IgD-negative memory B cell (primary cell): ENCODE data around the gene PDZRN4. TPM values are rescaled to one million over a fixed set of nuclear protein-coding genes. Genes with fewer than 3 reads are reported as not detected.
A peak's percentile ranks its signal among the peaks of the same experiment; 100 is the strongest.

Source experiments
- H3K27ac Mint-ChIP-seq, 3 donors: one replicate each; pipeline ENCODE4 v1.8.0; 2020 to 2022; ENCODE audit warnings: mild to moderate bottlenecking in 3 of 3, mixed read lengths in 3 of 3, moderate library complexity in 1 of 3
- H3K27me3 Mint-ChIP-seq: one replicate; pipeline ENCODE4 v1.8.0; 2021; ENCODE audit warnings: mixed read lengths
- H3K36me3 Mint-ChIP-seq: one replicate; pipeline ENCODE4 v1.8.0; 2020; ENCODE audit warnings: mild to moderate bottlenecking, mixed read lengths
- H3K4me1 Mint-ChIP-seq, 3 donors: one replicate each; pipeline ENCODE4 v1.8.0; 2020 to 2022; ENCODE audit warnings: mixed read lengths in 3 of 3, mild to moderate bottlenecking in 1 of 3
- H3K4me3 Mint-ChIP-seq, 4 donors: one replicate each; pipeline ENCODE4 v1.8.0; 2020 to 2022; ENCODE audit warnings: mild to moderate bottlenecking in 4 of 4, mixed read lengths in 4 of 4, moderate library complexity in 3 of 4
- H3K9me3 Mint-ChIP-seq, 3 donors: one replicate each; pipeline ENCODE4 v1.8.0; 2020 to 2021; ENCODE audit warnings: mixed read lengths in 3 of 3, mild to moderate bottlenecking in 1 of 3
- polyA plus RNA-seq: library from polyadenylated mRNA; unstranded; fragments of 300-500 nt; fragmentation: Illumina TruSeq; gene quantifications from one replicate; pipeline ENCODE4 v1.2.3, GENCODE V29; 2021

Gene PDZRN4
- polyA plus RNA-seq, 1 donor from 2014 or later, result not detected

DNA sequence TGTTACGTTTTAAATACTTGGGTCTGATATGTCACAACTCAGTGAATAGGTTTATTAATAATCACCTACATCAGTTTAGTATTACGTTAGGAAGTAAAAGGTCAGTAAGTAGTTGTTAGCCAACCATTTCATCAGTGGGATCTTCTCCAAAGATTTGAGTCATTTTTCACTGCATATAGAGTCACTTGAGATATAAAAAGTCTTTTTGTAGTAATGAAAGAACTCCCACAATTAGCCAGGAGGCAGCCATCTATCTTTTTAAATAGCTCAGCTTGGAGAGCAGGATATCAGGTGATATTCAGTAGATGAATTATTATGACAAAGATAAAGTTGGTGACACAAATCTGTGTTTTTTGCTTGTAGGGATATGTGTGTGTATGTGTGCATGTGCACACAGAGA lies 309.3 kb downstream of the PDZRN4 start:
- Mint-ChIP-seq H3K4me3 (no peak overlapping the region), H3K27ac (no peak overlapping the region), H3K36me3 (no peaks in the 10 kb centered on the region), H3K9me3 (no peaks in the 10 kb centered on the region), H3K4me1 (no peaks in the 10 kb centered on the region), H3K27me3 (no peaks in the 10 kb centered on the region)

DNA sequence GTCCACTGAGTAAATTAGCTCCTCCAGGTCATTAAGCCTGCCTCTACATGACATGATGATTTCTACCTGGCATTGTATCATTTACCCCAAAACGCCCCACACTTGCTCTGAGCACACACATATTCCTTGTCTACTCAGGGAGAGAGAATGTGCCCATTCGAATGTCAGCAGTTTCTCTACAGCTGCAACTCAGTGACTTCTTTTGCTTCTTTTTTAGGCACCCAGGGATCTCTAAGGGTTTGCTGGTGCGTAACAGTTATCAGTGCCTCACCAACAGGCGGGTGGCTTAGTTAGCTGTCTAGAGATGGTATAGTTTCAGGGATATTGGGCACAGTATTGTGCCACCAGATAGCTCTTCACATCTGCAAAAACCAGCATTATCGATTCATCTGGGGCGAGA lies 316.9 kb downstream of the PDZRN4 start:
- H3K27ac Mint-ChIP-seq, result no peak overlapping the region
- peaks cover 1% of the 10 kb centered on the region for H3K27me3 Mint-ChIP-seq
- H3K4me1 Mint-ChIP-seq, result peaks cover 0 to 2% (median 2%) of the 10 kb centered on the region in 3 donors
- H3K9me3 Mint-ChIP-seq, result no peaks in the 10 kb centered on the region
- H3K36me3 Mint-ChIP-seq, result no peaks in the 10 kb centered on the region
- H3K4me3 Mint-ChIP-seq, result no peak overlapping the region

DNA sequence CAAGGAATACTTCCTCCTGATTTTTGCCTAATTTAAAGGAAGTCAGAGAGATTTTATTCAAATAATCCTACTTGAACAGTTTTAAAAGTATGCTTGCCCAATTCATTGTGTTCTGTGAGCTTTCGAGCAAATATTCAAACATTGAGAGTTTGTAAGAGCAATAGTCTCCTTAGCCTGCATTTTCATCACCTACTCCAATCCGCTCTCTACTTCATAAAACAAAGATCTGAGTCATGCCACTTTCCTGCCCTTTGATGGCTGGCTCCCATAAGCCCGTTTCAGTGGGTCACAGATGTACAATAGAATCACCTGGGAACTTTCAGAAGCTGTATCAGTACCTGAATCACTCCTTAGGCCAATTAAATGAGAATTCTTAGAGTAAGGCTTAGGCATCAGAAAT lies 319.2 kb downstream of the PDZRN4 start:
- Mint-ChIP-seq H3K4me3 (no peak overlapping the region), H3K27ac (no peak overlapping the region), H3K9me3 (no peaks in the 10 kb centered on the region), H3K4me1 (peaks cover 4 to 8% (median 5%) of the 10 kb centered on the region in 3 donors), H3K27me3 (peaks cover 1% of the 10 kb centered on the region), H3K36me3 (no peaks in the 10 kb centered on the region)

DNA sequence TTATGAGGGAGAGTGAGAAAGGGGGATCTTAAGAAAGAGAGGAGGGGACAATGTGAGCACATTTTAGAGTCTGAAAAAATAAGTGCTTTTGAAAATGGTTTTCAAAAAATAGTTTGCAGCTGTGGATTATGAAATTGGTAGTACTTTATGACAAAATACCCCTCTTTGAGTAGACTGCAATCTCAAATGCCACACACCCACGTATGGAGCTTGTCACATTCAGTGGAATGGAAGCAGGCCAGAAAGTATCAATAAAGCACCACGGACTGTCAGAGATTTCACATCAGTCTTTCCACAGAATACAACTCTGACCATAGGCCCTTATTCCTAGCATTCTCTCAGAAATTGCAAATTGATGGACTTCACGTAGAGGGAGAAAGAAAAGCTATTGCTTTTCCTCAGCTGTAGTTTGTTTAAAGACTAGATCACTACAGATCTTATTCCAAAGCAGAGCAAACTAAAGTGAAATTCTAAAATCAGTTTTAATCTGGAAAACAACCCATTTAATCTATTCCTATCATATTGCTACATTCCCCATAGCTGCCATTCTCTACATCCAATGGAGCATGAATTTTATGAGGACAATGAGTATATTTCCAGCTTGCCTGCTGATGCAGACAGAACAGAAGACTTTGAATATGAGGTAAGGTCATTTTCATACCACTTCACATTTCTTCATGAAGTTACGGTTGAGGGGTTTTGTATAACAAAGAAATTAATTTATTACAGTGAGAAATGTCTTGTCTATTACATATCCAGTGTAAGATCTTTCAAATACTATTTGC lies 321.3 kb downstream of the PDZRN4 start:
- Mint-ChIP-seq H3K4me3 (no peak overlapping the region), H3K27me3 (peaks cover 1% of the 10 kb centered on the region), H3K36me3 (no peaks in the 10 kb centered on the region)

DNA sequence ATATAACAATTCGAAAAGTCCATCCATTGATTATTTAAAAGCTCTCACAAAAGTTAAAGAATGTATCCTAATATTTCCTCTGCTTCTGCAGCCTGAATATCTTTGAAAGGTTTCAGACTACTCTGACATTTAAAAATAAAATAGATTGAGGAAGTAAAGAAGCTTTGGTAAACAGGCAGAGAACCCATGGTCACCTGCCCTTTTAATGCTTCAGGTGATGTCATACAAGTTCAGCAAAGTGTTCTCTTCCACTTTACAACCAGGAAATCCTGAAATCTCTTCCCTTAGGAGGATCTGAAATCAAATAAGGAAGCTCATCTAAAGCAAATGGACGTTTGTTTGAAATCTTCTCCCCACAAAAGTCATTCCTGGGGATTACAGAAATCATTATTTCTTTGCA lies 322.4 kb downstream of the PDZRN4 start:
- Mint-ChIP-seq H3K27ac (no peak overlapping the region), H3K9me3 (no peaks in the 10 kb centered on the region), H3K36me3 (no peaks in the 10 kb centered on the region), H3K27me3 (peaks cover 1% of the 10 kb centered on the region), H3K4me1 (peaks cover 4 to 9% (median 5%) of the 10 kb centered on the region in 3 donors), H3K4me3 (peak overlapping the region in 2 of 4 donors; percentile 5 to 7)

More for the DNA sequence above, 321.3 kb downstream of the PDZRN4 start:
- Mint-ChIP-seq H3K4me1 (peaks cover 4 to 9% (median 5%) of the 10 kb centered on the region in 3 donors), H3K9me3 (no peaks in the 10 kb centered on the region), H3K27ac (no peak overlapping the region)

DNA sequence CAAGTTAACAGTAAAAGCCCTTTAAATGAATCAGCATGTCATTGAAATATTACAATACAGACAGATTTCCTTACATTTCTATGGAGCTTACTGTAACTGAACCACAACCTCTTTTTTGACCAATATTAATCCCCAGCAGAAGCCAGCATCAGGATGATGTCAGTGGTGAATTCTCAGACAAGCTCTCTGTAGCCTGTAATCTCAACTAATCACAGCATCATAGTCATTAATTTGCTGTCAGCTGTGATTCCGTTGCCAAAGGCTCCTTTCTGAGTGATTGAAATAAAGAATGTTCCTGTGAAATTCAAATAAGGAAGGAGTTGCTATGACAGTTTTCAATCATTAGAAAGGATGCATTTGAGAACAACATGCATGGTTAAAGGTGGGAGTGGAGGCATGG lies 323.1 kb downstream of the PDZRN4 start:
- no peaks in the 10 kb centered on the region for H3K36me3 Mint-ChIP-seq
- no peaks in the 10 kb centered on the region for H3K9me3 Mint-ChIP-seq
- peaks cover 1% of the 10 kb centered on the region for H3K27me3 Mint-ChIP-seq
- H3K4me3 Mint-ChIP-seq, result no peak overlapping the region
- no peak overlapping the region for H3K27ac Mint-ChIP-seq
- peaks cover 4 to 9% (median 5%) of the 10 kb centered on the region in 3 donors for H3K4me1 Mint-ChIP-seq

DNA sequence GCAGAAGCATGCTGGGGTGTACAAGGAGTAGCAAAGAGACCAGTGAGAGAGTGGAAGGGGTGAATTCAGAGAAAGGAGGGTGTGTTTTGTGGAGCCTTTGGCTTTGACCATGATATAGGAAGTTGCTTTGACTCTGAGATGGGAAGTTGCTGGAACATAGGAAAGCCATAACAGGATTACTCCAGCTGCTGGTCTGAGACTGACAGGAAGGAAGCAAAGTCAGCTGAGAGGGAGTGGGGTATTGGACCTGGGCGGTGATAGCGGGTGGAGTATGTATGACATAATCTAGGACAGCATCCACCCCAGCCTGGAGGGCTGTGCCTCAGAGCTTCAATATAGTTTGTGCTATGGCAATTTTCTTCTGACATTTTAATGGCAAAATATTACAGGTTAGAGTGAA lies 324.4 kb downstream of the PDZRN4 start:
- Mint-ChIP-seq H3K4me1 (peaks cover 4 to 9% (median 5%) of the 10 kb centered on the region in 3 donors), H3K4me3 (no peak overlapping the region), H3K27ac (no peak overlapping the region), H3K27me3 (no peaks in the 10 kb centered on the region), H3K36me3 (no peaks in the 10 kb centered on the region), H3K9me3 (no peaks in the 10 kb centered on the region)

DNA sequence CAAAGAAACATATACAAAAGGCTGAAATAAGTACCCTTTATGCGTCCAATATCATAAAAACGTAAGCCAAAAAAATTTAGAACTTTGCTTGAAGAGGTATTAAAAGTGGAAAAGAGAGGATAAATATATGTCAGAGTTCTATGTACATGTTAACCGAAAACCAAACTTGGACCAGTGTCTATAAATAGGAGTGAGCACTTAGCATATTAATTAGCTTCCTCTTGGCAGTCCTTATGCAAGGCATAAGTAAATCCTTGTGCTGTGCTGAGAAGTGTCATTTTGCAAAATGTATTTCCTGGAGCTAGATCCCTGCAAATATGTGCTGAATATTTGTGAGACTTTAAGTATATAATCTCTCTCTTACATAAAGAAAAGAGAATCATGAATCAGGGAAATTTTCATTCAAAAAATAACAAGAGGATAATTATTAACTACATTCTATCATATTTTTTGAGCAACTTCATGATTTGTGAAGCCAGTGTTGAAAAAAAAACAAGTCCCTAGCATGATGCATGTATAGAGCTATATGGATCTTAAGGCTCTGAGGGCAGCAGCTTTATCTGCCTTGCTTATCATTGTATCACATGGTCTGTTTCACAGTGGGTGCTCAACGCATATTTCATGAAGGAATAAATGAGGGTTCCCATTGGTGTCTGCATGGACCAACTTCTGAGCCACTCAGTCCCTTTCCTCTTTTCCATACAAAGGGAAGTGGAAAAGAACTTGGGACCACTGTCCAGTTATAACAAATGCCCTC lies 326.1 kb downstream of the PDZRN4 start:
- no peaks in the 10 kb centered on the region for H3K9me3 Mint-ChIP-seq
- H3K27ac Mint-ChIP-seq, result no peak overlapping the region
- H3K4me1 Mint-ChIP-seq, result peaks cover 2 to 9% (median 5%) of the 10 kb centered on the region in 3 donors
- H3K4me3 Mint-ChIP-seq, result no peak overlapping the region
- no peaks in the 10 kb centered on the region for H3K27me3 Mint-ChIP-seq
- H3K36me3 Mint-ChIP-seq, result no peaks in the 10 kb centered on the region

DNA sequence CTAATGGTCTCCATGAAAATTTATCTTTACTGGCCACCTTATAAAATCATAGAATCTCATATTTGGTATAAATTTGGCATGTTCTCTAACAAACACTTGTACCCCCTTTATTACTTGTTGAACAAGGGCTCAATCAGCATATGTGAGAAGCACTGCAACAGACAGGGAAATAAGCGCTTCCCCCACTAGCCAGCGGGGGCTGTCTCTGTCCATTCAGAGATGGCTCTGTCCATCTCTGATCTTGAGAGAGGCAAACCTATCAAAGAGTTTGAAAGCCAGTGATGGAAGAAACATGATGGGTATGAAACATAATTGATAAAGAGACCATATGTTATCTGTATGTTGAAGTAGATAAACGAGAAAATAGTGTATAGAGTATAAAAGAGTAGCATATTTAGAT lies 326.8 kb downstream of the PDZRN4 start:
- Mint-ChIP-seq H3K27ac (no peak overlapping the region), H3K36me3 (no peaks in the 10 kb centered on the region), H3K4me3 (no peak overlapping the region), H3K27me3 (no peaks in the 10 kb centered on the region), H3K4me1 (peaks cover 5 to 9% (median 6%) of the 10 kb centered on the region in 3 donors), H3K9me3 (no peaks in the 10 kb centered on the region)

DNA sequence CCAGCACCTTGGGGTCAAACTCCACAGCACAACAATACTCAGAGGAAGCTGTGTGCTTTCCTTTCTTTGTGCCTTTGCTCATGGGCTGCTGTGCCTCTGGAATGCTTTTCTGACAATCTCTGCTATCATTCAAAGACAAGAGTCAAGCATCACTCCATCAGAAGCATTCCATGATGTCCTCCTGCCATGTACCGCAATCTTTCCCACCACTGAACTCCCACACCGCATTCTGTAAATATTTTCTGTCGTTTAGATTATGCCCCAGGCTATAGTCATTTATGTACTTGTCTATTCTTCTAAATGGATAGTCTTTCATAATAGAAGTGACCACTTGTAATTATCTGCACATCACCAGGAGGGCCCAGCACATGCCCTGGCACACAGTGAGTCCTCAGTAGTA lies 327.8 kb downstream of the PDZRN4 start:
- no peak overlapping the region for H3K4me3 Mint-ChIP-seq
- H3K27me3 Mint-ChIP-seq, result no peaks in the 10 kb centered on the region
- H3K36me3 Mint-ChIP-seq, result no peaks in the 10 kb centered on the region
- H3K27ac Mint-ChIP-seq, result no peak overlapping the region
- no peaks in the 10 kb centered on the region for H3K9me3 Mint-ChIP-seq
- H3K4me1 Mint-ChIP-seq, result peaks cover 1 to 4% (median 4%) of the 10 kb centered on the region in 3 donors

DNA sequence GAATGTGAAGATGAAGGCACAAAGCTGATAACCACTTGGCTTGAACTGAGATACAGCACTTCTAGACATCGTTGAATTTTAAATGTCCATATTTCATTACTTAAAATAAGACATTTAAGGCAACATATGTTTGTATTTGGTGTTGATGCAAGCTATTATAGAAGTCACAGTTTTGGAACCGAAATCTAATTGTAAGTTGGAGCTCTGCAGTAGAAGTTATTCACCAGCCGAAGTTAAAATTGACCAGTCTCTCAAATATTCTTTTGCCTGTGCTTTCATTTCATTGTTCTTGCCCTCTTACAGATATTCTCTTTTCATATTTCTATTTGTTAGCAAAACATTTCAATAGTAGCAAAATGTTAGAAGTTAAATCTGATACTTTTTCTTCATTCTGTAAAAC lies 332.7 kb downstream of the PDZRN4 start:
- H3K9me3 Mint-ChIP-seq, result peaks cover 0 to 2% (median 0%) of the 10 kb centered on the region in 3 donors
- no peaks in the 10 kb centered on the region for H3K27me3 Mint-ChIP-seq
- H3K27ac Mint-ChIP-seq, result no peak overlapping the region
- peaks cover 14 to 17% (median 16%) of the 10 kb centered on the region in 3 donors for H3K4me1 Mint-ChIP-seq
- no peak overlapping the region for H3K4me3 Mint-ChIP-seq
- H3K36me3 Mint-ChIP-seq, result no peaks in the 10 kb centered on the region

DNA sequence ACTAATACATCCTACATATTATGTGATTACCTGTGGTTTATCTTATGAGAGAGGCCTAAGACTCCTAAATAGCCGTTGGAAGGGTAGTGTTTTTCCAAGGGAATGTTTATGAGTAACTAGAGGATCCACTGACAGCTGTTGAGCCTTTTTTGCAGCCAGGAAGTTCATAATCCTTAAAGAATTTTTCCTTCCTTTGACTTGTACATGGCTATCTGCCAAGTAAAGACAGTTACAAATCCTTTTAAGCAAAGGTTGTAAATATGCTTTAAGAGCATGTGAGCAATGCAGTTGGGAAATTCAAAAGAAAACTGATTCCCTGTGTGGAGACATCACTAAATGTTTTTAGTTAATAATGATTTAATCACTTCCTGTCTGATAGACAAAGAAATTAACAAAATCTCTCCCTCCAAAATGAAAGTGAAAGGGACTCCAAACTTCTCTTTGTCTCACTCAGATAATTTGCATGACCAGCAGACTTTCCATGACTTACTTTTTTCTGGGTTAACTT lies 333.8 kb downstream of the PDZRN4 start:
- H3K4me1 Mint-ChIP-seq, result peaks cover 14 to 17% (median 16%) of the 10 kb centered on the region in 3 donors
- peak overlapping the region; percentile 18 to 83 (median 20) for H3K27ac Mint-ChIP-seq
- H3K4me3 Mint-ChIP-seq, result peak overlapping the region in 3 of 4 donors; percentile 54 to 80 (median 58)
- H3K36me3 Mint-ChIP-seq, result no peaks in the 10 kb centered on the region
- H3K27me3 Mint-ChIP-seq, result no peaks in the 10 kb centered on the region
- peaks cover 0 to 3% (median 0%) of the 10 kb centered on the region in 3 donors for H3K9me3 Mint-ChIP-seq

DNA sequence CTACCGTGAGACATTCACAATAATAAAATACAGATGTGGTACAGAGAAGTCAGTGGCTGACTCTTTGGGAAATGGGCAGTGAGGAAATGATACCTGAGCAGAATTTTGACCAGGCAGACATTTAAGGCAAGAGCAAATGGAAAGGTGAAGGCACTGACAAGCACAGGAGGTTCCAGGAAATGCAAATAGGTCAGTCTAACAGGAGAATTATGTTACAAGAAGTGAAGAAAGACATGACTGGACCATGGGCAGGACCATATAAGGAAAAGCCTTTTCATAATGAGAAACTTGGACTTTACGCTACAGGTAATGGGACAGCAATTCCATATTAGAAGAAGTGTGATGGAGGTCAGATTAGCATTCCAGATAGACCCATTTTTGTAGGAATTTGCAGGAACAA lies 338.9 kb downstream of the PDZRN4 start:
- no peaks in the 10 kb centered on the region for H3K27me3 Mint-ChIP-seq
- H3K4me1 Mint-ChIP-seq, result peaks cover 6 to 7% (median 7%) of the 10 kb centered on the region in 3 donors
- H3K9me3 Mint-ChIP-seq, result peaks cover 0 to 3% (median 0%) of the 10 kb centered on the region in 3 donors
- H3K4me3 Mint-ChIP-seq, result no peak overlapping the region
- no peak overlapping the region for H3K27ac Mint-ChIP-seq
- H3K36me3 Mint-ChIP-seq, result peaks cover 1% of the 10 kb centered on the region

DNA sequence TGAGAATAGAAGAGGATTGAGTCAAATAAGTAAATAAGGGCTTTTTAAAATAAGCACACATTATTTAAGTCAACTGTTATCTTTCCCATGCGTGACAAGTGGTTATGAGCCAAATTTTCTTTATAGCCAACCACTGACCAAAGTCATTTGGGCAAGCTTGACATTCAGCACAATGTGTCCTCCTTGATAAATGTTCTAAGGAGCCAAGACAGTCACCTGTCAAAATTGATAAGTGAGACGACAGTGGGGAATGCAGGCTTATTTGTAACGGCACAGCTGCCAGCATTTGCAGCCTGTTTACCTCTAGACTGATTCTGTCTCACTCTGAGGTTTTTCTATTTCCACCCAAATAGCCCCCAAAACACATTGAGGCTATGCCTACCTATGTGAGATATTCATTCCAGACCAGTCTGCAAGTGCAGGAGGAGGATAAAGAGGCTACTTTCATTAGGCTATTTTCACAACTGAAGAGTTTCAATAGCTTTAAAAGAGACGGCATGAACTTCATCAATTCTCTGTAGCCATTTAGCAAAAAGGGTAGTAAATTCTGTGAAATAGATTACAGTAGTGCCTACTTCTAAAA lies 339.5 kb downstream of the PDZRN4 start:
- peaks cover 0 to 2% (median 2%) of the 10 kb centered on the region in 3 donors for H3K4me1 Mint-ChIP-seq
- peaks cover 0 to 3% (median 0%) of the 10 kb centered on the region in 3 donors for H3K9me3 Mint-ChIP-seq
- H3K36me3 Mint-ChIP-seq, result peaks cover 1% of the 10 kb centered on the region
- H3K27ac Mint-ChIP-seq, result no peak overlapping the region
- no peaks in the 10 kb centered on the region for H3K27me3 Mint-ChIP-seq
- H3K4me3 Mint-ChIP-seq, result no peak overlapping the region

DNA sequence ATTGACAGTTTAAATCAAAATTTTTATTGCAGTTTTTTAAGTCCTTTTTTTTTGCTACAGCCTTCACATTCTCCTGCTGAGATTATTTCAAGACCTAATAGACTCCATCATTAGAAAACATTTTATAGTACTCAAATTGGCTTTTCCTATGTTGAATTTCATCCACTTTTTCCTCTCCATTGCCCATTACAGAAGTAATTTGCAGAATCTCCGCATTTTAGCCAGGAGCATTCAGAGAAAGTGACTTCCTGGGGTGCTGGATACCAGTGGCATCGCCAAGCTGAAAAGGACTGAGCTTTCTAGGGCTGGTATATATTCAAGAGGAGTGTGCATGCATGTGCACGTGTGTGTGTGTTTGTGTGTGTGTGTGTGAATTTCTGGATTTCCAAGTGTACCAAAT lies 340.8 kb downstream of the PDZRN4 start:
- H3K27me3 Mint-ChIP-seq, result no peaks in the 10 kb centered on the region
- no peak overlapping the region for H3K27ac Mint-ChIP-seq
- H3K4me3 Mint-ChIP-seq, result no peak overlapping the region
- peaks cover 0 to 2% (median 0%) of the 10 kb centered on the region in 3 donors for H3K9me3 Mint-ChIP-seq
- H3K36me3 Mint-ChIP-seq, result peaks cover 1% of the 10 kb centered on the region
- no peaks in the 10 kb centered on the region for H3K4me1 Mint-ChIP-seq
